Epithelial cell of prostate (primary cell): ENCODE measurements around the gene EPHA2.

Source experiments
- DNase-seq: peaks from one replicate; pipeline ENCODE4 v3.0.0-alpha.2; 2011; ENCODE audit warnings: low read depth, low spot score
- H3K27ac ChIP-seq: fragments of 450-650 bp; 2 replicates; pipeline ENCODE4 v1.5.1; 2017; ENCODE audit warnings: mild to moderate bottlenecking

EPHA2 gene

DNA sequence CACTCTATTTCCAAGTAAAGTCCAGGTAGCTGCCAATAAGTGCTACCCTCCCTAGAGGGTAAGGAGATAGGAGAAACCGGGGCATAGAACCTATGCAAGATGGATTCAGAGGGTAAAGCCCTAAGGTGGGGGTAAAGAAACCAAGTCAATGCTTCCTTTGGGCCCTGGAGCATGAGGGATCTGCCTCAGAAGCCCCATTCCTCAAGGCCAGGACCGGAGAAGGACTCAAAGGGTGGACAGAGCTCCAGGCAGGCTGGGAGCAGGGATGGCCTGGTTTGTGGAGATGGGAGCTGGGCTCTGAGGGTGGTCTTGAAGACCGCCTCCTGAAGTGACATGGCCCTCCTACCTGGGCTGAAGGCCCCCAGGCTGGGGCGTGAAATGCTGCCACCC lies 3.9 kb downstream of the EPHA2 start:
- H3K27ac ChIP-seq, result peak overlapping the region; percentile 99
- DNase-seq, result no peak

- DNase-seq, result no peak
- H3K27ac ChIP-seq, result peak overlapping the region; percentile 99
Observed at GRCh38 chr1:16151196-16151994, 4.5 kb downstream of the EPHA2 start.

DNA sequence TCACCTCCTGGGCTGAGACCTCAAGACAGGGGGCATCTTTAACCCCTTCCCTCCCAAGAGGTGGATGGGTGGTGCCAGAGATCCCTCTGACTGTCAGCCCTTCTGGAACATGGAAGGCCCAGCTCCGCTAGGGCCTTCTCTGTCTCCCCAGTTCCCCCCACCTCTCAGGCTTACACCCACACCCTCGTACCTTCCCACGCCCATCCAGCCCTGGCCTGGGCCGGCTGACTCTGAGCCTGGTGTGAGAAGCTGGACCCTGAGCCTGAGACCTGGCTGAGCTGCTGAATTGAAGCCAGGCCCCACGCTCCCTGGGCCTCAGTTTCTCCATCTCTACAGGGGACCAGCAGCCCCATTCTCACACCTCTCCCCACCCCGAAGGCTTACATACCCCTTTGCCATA lies 5.4 kb downstream of the EPHA2 start:
- H3K27ac ChIP-seq, result peak overlapping the region; percentile 99
- DNase-seq, result no peak

DNA sequence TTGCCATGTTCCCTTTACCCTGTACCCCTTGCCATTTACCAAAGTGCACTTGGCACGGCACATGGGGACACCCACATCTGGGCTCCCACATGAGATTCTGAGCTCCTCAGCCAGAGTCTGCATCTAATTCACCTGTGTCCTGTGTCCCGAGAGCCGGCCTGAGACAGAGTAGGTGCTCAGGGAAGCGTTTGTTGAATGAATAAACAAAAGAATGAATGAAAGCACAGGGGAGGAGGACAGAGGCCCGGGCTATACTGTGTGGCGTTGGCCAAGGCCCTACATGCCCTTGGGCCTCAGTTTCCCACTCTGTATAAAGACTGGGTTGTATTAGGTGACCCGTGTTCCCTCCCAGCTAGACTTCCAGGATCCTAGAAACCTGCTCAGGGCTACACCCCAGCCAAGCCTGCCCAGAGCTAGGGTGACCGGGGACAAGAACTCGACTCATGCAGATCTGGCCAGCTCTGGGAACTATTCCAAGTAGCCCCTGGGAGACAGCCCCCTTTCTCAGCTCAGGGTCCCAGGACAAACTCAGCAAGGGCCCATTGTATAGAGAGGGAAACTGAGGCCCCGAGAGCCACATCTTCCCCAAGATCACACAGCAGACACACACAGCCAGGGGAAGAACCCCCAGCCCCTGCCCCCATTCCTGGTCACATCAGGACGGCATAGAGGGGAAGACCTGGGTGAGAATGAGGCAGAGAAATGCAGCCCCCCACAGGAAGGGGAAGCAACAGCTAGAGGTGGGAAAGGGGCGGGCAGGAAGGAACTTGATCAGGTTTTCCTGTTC lies 6.0 kb downstream of the EPHA2 start:
- DNase-seq, result no peak
- peak overlapping the region; percentile 99 for H3K27ac ChIP-seq

GRCh38 chr1:16149146-16149545 lies 6.7 kb downstream of the EPHA2 start:
- peak overlapping the region; percentile 99 for H3K27ac ChIP-seq
- DNase-seq, result no peak

GRCh38 chr1:16148329-16149092 lies 7.4 kb downstream of the EPHA2 start:
- H3K27ac ChIP-seq, result peak overlapping the region; percentile 99
- DNase-seq, result no peak

DNA sequence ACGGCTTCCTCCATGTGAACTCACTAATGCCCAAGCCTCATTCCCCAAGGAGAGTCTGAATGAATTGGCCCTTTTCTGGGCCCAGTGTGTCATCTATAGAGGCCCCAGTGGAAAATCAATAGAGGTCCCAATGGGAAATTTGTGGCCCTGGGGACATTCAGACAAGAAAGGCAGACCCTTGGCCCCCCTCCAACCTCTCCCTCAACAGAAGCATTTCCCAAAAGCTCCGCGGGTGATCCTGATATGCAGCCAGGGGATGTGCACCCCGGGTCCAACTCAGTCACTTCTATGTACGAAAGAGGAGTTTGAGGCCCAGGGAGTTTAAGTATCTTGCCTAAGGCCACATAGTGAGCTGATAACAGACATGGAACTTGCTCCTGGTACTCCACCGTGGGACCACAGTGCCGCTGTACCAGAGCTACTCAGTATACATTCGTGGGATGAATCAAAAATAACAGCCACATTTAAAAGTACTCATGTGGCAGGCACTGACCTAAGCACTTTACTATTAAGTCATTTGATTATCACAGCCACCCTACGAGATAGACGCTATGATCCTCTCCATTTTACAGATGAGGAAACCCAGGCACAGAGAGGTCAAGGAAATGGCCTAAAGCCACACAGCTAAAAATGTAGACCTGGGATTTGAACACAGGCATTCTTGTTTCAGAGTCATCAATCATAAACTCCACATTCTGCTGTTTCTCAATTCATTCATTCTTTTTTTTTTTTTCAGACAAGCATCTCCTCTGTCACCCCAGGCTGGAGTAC lies 8.5 kb downstream of the EPHA2 start:
- no peak for DNase-seq
- H3K27ac ChIP-seq, result peak overlapping the region; percentile 99

GRCh38 chr1:16146279-16147155 lies 9.4 kb downstream of the EPHA2 start:
- H3K27ac ChIP-seq, result peak overlapping the region; percentile 99
- no peak for DNase-seq

- peak overlapping the region; percentile 99 for H3K27ac ChIP-seq
- DNase-seq, result no peak
Observed at GRCh38 chr1:16145662-16146278, 10.1 kb downstream of the EPHA2 start.

DNA sequence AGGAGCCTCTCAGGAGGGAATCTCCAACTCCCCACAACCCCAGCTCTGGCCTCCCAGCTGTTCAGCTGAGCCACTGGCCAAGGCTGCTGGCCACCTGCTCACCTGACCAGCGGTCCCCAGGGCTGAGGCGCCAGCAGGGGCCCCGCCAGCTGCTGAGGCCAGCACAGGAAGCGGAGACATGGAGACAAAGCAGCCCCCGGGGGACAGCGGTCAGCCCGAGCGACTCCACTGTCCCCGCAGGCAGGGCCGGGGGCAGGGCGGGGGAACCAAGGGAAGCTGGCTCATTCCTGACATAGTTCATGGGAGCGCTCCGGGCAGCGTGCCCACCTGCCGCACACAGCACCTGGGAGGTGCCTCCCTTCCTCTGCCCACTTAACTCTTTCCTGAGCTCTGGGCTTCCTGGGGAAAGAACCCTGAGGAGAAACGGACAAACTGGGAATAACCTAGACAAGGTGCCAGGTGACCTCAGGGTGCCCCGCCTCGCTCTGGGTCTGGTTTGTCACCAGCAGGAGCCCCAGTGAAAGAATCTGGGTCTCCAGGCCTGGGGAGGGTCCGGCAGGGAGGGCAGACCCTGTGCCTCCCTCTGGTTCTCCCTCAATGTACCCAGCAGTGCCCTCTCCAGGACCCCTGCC lies 10.7 kb downstream of the EPHA2 start:
- H3K27ac ChIP-seq, result peak overlapping the region; percentile 99
- DNase-seq, result peak; percentile 45

DNA sequence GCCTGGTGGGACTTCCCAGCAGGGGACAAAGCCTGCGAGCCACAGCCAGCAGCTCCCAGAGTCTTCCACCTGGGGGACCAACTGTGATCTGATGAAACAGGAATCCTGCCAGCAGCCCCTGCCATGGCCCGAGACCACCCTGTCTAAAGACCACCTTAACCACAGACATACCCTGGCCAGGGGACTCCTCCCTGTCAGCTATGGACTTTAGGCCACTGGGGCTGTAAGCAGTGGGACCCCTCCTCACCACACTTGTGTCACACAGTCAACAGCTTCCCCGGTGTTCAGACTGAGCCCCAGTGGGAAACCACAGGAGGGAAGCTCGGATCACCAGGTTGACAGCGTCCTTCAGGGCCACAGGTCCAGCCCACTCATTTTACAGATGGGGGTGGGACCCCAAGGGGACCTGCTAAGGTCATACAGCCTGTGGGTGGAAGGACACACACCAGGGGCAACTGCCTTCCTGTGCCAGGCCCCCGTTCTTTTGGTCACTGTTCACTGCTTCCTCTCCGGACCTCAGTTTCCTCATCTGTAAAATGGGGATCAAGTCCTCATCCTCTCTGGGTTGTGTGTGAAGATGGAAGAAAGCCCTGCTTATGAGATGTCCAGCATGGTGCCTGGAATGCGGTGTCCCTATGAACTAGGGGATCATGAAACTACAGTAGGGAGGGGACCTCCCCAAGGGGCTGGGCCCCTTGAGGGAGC lies 11.4 kb downstream of the EPHA2 start:
- peak overlapping the region; percentile 99 for H3K27ac ChIP-seq
- no peak for DNase-seq

GRCh38 chr1:16143566-16144324 lies 12.1 kb downstream of the EPHA2 start:
- peak overlapping the region; percentile 99 for H3K27ac ChIP-seq
- peak; percentile 50 for DNase-seq

DNA sequence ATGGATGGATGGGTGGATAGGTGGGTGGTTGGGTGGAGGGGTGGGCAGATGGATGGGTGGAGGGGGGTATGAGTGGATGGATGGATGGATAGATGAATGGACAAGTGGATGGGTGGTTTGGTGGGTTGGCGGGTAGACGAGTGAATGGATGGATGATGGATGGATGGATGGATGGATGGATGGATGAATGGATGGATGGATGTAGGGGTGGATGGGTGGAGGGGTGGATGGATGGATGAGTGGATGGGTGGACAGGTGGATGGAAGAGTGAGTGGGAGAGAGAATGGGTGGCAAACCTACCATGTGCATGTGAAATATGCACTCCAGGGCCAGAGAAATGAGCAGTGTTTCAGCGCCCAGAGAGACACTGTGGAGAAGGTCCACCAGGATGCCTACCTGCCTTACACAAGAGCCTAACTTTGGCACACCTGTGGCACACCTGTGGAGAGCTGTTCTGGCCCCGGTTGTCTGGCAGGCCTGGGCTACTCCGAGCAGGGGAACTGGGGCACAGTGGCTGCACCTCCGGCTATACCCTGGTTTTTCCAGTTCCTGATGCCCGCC lies 12.8 kb downstream of the EPHA2 start:
- H3K27ac ChIP-seq, result peak overlapping the region; percentile 99
- no peak for DNase-seq

DNA sequence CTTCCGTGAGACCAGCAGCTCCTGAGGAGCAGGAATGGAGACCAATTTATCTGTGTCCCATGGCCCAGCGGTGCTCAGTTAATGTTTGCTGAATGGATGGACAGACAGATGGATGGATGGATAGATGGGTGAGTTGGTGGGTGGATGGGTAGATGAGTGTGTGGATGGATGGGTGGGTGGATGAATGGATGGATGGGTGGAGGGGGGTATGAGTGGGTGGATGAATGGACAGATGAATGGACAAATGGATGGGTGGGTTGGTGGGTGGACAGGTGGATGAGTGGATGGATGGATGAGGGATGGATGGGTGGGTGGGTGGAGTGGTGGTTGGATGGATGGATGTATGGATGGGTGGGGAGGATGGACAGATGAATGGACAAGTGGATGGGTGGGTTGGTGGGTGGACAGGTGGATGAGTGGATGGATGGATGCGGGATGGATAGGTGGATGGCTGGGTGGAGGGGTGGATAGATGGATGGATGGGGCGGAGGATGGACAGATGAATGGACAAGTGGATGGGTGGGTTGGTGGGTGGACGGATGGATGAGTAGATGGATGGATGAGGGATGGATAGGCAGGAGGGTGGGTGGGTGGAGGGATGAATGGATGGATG lies 13.4 kb downstream of the EPHA2 start:
- peak overlapping the region; percentile 99 for H3K27ac ChIP-seq

GRCh38 chr1:16141573-16142336 lies 14.1 kb downstream of the EPHA2 start:
- peak overlapping the region; percentile 99 for H3K27ac ChIP-seq
- no peak for DNase-seq

More for the DNA sequence above, 13.4 kb downstream of the EPHA2 start:
- no peak for DNase-seq
